HuH-7 (cell line): ENCODE measurements around the gene CXXC5.

Source experiments
- DNase-seq: peaks from one replicate; pipeline ENCODE4 v3.0.0; 2011; ENCODE audit warnings: low spot score

The CXXC5 gene

DNA sequence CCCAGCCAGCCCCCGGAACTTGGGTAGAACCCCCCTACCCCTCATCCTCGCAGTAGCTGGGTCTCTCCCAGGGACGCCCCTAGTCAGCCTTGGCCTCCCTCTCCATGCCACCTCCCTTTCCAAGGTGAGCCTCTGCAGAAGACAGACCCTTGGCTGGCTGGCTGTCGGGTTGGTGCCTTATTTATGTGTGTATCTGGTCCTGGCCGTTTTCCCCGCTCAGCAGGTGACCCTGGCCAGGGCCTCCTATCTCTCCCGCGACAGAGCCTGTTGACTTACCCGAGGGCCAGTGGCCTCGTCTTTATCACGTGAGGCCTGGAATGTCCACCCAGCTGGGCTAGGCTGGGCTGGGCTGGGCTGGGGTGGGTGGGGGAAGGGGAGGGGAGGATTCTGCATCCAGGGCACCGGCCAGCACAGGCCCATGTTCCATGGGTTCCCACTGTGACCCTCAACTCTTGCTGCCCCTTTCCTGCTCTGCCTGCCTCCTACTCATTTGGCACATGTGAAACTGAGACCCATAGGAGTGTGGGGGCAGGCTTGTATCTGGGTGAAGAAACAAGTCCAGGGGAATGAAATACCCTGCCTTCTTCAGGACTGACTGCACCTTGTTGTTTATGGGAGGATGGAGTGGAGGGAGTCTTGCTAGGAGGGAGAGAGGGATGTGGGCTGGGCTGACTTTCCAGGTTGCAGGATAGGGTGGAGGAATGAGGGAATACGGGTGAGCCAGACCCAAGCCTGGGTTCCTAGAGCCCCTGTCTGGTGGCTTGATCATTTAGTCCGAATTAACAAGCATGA, 3.1 kb downstream of the CXXC5 start:
- peak; percentile 92 for DNase-seq

DNA sequence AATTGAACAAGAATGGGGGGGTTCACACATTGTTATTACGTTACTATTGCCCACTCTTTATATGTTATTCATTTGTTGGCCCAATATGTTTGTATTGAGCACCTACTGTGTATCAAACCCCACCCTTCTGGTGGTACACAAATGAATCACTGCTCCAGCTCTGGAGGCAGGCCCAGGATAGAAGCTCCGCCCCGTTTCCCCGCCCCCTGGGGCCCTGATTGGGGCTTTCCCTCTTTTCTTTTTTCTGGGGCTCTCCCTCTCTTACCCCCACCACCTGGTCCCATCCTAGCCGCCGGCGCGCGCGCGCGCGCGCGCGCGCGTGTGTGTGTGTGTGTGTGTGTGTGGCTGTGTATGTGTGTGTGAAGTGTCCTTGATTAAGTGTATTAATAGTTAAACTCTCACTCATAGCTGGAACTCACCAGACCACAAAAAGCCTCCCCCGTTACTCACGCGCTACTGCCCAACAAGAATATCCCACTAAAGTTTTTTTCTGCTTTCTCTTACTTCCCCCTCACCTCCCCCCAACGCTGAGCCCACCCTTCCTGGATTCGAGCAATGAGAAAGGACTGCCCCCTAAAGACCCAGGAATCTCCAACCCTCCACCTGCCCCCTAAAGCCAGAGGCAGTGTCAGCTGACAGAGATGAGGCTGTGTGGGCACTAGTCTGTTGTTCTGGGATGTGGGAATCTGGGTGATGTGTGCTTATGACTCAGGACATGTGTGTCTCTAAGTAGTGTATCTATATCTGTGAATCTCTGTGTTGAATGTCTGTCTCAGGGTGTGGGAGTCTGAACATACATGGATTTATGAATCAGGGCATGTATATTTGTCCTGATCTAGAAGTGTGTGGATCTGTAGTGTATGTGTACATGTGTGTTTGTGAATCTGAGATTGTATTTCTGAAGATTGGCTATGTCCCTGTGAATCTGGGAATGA, 4.0 kb downstream of the CXXC5 start:
- DNase-seq = no peak

DNA sequence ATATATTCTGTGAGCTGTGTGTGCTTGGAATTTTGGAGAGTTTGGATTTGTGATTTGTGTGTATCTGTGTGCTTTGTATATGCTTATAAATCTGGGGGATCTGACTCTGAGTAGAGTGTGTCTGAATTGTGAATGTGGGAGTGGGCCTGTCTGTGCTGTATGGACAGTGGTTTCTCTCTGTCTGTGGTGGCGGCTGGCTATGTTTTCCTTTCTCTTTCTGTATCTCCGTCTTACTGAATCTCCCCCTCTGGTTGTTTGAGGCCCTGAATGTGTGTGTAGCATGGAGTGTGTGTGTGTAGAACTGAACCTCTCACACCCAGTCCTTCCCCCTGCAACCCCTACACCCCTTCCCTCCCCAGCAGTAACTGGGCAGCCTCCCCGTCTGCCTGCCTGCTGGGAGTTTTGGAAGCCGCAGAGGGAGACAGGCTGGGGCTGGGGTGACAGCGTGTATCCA, 4.7 kb downstream of the CXXC5 start:
- no peak for DNase-seq

DNA sequence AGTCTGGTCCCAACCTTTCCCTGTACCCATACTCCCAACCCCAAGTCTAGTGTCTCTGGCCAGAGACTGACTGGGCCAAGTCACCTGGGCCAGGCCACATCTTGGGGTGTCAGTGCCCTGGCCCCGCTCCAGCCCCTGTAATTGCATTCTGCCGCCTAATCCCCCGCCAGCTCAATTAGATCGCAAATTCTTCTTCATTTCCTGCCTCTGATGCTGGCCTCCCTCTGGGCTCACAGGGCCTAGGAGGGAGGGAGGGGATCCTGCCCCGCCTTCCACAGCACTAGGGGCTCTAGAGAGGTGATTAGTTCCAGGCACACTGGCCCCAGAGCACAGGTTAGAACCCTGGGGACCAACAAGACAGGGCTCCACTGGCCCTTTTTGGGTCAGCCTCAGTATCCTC, 5.5 kb downstream of the CXXC5 start:
- no peak for DNase-seq

DNA sequence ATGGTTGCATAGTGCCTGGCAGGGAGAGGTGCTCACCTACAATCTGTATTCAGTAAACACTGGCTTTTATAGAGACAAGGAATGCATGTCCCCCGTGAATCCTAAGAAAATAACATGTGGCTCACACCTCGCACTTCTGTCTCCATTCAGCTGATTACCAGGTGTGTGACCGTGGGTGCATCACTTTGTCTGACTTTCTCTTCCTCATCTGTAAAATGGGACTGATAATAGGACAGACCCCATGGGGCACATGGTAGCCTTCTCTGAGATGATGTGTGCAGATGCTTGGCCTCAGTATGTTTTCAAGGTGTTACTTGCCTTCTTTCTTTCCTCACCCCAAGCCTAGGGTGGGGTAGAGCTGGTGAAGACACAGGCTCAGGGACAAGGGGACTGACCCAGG, 6.3 kb downstream of the CXXC5 start:
- DNase-seq = no peak

DNA sequence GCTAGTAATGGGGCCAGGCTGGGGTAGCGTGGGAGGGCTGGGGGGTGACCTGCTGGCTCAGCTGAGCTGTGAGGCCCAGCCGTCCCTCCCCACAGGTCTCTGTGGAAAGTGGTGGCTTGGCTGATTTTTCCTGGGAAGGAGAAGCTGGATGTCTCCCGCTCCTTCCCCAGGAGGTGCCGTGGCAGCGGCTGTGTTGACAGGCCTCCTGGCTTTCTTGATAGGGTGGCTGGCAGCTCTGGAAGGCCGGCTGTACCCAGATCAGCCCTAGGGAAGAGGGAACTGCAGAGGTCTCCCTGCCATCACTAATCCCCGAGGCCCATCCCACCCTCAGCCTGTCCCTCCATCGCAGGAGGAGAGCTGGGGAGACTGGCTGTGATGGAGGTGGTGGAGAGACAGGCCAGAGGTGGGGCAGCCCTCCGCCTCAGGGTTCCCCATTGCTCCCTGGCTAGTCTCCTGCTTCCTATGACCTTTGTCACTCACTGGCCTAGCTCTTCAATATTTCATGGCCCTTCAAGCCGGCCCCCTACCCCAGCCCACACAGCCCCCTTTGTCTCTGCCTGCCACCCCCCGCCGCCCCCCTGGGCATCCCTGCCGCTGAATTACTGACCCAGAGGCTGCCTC, 6.8 kb downstream of the CXXC5 start:
- no peak for DNase-seq

DNA sequence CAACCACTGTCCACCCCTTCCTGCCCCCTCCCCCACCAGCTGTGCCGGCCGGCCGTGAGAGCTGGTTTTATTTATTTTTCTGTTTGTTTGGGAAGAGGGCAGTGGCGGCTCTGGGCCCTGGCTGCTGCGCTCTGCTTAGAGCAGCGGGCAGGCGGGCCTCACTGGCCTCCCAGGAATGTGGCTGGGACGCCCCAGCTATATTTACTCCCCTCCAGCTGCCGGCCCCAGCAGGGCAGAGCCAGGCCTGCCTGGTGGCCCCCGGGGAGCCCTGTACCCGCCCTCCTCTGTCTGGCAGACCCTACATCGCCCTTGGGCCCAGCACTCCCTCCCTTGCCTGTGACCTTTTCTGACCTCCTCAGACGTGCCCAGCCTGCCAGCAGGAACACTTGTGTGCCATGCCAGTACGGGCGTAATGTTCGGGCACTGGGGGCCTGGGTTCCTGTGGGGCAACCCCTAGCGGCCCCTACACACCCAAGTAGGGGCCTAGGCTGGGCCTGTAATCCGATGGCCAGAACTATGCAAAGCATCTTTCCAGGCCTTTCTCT, 7.7 kb downstream of the CXXC5 start:
- no peak for DNase-seq

DNA sequence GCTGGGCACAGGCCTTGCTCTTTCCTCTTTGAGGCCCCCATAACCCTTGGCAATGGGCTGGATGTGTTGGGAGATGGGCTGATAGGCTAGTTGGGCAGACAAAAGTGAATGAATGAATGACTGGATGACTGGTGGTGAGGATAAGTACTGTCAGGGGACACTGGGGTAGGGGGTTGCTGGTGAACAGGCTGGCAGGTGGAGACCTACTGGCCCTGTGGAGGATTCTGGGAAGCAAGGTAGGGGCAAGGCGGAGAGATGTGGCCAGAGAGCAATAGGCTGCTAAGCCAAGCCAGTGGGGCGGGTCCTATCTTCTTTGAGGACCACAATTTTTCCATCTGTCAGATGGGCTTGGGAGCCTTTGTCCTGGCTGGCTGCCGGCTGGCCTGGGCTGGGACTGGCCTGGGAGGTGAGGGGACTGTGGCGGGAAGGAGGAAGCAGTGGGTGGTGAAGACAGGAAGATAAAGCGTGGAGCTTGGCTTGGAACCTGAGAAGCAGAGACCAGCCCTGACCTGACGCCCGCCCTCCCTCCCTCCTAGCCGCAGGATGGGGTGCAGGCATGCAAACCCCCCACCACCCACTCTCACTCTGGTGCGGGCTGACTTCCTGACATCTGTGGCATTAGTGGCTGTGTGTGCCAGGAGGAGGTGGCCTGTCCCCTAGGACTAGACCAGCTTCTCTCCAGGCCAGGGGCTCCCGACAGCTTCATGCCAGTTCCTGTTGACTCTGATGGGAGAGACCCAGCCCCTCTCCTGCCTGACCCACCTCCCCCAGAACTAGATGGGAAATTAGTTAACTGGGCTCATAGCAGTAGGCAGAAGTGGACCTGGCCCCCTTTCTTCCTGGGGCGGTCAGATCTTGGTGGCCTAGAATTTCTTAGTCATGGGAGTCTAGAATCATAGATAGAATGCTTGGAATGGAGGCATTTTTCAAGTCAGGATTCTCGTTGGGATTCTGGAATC, 9.5 kb downstream of the CXXC5 start:
- DNase-seq = no peak

DNA sequence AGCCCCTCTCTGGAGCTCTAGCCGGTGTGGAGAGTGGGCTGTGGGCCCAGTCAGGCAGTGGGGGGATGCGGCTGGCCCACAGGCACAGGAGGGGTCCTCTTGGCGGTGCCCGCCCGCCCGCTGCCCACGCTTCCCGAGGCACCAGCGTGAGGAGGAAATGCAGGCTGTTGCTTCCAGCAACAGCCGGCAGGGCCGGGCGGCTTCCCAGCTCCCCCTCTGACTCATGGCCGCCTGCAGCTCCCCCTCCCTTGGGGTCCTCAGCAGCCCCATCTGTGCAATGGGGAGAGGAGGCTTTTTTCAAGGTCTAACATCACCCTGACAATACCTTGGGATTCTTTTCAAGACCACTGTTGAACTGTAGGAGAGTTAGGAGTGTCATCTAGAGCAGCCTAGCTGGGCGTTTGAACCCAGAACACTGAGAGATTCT, 10.4 kb downstream of the CXXC5 start:
- DNase-seq = no peak

DNA sequence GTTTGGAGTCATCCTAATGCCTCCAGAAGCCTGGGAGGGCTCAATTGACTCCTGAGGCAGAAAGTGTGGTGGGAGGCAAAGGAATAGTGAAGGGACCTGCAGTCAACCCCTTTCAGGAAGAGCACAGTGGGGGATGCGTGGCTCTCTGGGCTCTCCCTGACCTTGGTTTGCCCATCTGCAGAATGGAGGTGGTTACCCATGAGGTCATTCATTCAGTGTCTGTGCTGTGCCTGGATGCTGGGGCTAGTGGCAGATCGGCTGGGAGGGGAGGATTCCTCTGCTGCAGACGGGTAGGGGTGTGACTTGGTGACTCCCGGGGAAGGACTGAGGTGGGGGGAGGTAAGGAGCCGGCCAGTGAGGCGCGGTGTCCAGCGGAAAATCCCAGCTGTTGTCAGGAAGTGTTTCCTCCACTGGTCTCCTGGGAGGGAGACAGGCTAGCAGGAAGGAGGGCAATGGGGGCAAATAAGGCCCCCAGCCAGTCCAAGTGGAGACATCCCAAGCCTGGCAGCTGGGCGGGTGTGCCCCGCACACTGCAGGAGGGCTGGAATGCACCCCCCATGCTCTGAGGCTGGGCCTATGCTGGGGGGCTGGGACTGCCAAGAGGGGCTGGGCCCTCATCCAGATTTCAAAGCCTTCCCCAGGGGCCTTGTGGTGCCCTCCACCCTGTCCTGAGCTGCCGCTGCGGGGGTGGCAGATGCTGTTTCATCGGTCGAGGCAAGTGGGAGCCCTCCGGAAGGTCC, 10.9 kb downstream of the CXXC5 start:
- DNase-seq = peak; percentile 81

DNA sequence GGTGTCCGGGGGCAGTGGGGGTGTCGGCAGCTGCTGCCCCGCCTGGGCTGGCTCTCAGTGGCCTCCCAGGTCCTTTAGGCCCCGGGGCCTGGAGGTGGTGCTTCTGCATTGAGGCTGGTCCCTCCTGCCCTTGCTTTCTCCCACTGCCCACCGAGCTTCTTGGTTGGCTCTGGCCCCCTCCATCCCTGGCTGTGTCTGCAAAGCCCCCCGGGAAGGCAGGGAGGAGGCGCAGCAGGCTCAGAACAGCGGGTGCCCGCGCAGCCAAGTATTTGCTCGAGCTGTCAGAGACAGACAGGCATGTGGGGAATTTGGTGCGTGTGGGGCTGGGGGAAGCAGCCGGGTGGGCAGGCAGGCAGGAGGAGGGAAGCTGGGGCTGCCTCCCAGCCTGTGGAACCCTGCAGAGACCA, 11.5 kb downstream of the CXXC5 start:
- DNase-seq = no peak

DNA sequence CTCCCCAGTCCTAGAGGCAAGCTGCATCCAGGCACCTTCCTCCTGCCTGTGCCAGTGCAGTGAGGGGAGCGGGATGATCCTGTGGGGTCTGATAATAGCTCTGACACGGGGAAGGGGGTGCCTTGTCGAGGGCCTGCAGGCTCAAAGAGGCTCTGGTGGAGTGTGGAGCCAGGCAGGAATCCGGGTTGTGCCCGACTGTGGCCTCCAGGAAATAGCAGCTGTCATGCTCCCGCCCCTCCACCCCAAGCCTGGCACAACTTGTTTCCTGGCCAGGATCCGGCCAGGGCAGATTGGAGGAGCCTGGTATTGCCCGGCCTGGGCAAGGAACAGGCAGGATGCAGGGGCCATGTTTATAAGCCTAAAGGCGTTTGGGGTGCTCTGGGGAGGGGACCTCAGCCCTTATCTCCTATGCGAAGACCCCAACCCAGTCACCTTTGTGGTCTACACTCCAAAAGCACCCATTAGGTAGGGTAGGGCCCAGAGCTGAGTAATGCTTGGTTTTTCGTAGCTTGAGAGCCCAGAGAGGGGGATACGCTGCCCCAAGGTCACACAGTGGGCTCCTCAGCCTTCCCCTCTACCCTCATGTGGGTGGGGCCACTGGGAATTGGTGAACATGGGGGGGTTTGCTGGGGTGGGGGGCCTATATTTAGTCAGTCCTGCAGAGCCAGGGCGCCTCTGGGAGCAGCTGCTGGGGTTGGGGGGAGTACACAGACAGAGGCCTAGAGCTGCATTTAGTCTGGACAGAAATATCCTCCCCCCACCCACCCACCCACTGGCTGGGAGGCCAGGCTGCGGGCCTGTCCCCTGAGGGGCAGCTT, 12.2 kb downstream of the CXXC5 start:
- no peak for DNase-seq

DNA sequence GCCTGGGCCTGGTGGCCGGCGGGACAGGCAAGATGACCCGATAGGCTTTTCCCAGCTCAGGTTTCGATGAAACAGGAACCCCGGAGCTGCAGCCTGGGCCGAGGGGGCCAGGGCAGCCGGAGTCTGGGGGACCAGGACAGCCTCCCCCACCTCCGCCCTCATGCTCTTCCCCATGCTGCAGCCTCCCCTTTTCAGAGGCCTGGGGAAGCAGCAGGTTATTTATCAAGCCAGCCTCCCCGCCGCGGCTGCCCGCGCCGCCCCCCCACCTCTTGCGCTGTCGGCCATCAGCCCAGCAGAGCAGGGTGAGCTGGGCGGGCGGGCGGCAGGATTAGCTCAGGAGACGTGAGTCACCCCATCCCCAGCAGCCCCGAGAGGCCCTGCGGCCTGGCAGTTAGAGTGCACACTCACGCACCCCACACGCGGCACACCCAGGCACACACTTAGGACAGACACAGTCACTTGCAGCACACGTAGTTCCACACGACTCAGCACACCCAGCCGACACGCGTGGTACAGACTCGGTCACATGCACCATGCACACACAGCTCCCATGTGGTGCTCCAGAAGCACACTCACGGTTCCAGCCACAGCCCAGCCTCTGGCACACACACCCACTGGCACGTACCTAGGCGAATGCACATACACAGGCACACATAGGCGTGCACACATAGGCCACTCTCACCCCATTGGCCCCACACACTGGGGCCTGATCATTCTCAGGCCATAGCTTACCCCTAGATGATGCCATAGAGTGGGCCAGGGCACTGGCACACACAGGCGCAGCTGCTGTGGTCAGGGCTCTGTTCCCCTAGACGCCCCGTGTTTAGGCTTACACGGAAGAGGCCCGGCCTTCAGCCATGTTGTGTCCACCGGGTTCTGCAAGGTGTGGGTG, 13.0 kb downstream of the CXXC5 start:
- DNase-seq = no peak

DNA sequence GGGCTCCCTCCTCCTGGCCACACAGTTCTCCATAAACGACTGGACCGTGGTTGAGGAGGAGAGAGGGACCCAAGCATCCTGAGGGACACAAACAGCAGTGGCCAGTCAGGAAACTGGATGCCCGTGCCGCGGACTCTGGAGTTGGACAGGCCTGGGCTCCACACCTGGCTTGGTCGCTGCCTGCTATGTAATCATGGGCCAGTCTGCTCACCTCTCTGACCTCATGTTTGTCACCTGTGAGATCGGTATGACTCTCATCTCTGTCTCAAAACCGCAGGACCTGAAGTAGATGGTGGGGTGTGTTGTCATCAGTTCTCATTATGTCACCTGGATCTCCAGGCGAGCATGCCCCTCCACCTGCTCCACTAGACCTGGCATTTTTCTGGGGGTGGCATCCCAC, 14.5 kb downstream of the CXXC5 start:
- DNase-seq = no peak

DNA sequence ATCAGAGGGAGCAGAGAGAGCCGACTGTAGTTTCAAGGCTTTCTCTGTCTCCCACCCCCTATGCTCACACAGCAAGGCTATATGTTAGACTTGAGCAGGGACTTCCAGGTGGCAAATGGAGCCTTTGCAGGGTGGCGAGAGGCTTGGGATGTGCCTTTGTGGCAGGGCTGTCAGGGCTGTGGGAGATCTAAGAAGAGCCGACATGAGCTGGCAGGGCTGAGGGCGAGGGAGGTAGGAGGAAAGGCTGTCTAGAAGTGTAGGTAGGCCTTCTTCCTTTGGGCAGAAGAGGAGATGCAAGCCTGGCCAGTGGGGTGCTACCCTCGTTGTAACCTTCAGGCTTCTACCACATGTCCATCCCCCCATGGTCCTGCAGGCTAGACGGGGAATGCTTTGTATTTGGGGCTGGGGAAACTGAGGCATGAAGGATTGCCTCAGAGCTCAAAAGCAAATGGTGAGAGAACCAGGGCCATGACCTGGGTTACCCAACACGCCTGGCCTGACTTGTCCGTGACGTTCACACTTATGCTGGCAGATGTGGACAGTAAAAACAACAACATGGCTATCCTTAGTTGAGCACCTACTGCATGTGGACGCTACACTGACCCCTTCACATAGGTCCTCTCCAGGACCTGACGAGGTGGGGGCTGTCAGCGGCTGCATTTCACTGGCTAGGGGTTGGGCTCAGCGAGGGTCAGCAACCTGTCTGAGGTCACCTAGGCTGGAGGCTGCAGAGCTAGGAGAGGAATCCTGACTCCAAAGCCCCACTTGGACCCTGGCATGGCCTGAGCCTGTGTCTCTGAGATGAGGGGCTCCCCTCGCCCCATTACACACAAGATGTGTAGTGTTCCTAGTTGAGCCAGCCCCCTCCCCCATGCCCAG, 15.3 kb downstream of the CXXC5 start:
- no peak for DNase-seq

DNA sequence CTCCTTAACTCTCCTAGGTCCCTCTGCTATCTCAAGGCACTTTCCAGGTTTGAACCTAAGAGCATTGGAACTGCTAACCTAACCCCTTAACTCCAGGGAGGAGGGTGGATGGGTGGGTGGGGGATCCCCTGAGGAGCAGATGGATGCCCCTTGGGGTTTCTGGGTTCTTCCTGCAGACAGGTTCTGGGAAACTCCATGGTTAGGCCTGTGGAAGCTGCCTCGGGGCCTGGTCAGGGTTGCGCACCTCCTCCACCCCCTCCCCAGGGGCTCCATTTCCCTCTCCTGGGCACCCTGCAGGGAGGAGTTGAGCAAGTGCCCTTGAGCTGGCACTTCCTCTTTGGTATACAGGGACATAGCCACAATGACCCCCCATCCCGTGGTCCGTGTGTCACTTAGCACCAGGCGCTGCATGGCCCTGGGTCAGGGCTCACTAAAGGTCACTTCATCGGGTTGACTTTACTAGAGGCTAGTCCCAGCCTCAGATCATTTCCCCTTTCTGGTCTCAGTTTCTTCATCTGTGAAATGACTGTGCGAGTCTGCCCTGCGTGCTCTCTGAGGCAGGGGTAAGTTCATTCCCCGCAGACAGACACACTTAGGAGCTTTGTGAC, 16.0 kb downstream of the CXXC5 start:
- DNase-seq = no peak

DNA sequence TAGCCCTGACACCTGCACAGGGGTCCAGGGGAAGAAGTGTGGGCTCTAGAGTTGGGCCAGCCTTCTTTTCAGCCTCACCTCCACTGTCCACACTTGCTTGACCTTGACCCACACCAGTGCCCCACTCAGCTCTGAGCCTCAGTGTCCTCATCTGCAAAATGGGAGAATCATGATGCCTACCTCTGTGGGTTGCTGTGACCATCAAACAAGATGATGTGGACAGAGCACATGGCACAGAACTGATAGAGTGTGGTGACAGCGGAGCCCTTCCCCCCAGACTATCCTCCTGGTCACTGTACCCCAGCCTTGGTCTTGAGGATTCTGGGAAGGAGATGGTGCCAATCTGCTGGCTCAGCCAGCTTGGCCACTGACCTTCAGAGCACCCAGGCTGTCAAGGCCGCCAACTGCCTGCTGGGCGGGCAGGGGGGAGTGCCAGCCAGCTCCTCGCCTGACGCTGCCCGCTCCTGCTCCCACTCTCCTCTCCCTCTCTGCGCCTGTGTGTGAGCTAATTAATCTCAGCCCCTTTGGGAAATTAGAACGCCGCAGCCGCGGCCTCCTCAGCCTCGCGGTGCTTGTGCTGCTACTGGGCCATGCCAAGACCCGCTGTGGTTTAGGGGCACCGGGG, 16.7 kb downstream of the CXXC5 start:
- DNase-seq = no peak
